GM23248 (cell line): ENCODE measurements around the gene LIN28A. TPM values are rescaled to one million over a fixed set of nuclear protein-coding genes. Genes with fewer than 3 reads are reported as not detected.

Source experiments
- DNase-seq: peaks from one replicate; pipeline ENCODE4 v3.0.0-alpha.2; 2015
- H2AFZ ChIP-seq: fragments of 200-600 bp; sonication (generic); 2 replicates; pipeline ENCODE4 v1.6.1; 2016; ENCODE audit warnings: antibody characterized with exemption
- H3F3A ChIP-seq: fragments of 200-600 bp; sonication (generic); 2 replicates; pipeline ENCODE4 v1.6.1; 2016; ENCODE audit warnings: mild to moderate bottlenecking, antibody characterized with exemption, mixed run types; ENCODE audit not compliant: insufficient read depth
- H3K27ac ChIP-seq: fragments of 200-600 bp; sonication (generic); 2 replicates; pipeline ENCODE4 v1.5.1; 2016; ENCODE audit warnings: mild to moderate bottlenecking
- H3K27me3 ChIP-seq: fragments of 200-600 bp; sonication (generic); replicated peaks from 2 replicates; pipeline ENCODE4 v1.6.1; 2016; ENCODE audit warnings: mild to moderate bottlenecking; ENCODE audit not compliant: insufficient read depth
- H3K36me3 ChIP-seq: fragments of 200-600 bp; sonication (generic); 2 replicates; pipeline ENCODE4 v1.6.1; 2016; ENCODE audit warnings: low read depth, mild to moderate bottlenecking
- H3K4me1 ChIP-seq: fragments of 200-600 bp; sonication (generic); 2 replicates; pipeline ENCODE4 v1.6.1; 2016; ENCODE audit warnings: mild to moderate bottlenecking; ENCODE audit not compliant: insufficient read depth
- H3K4me2 ChIP-seq: fragments of 200-600 bp; sonication (generic); one replicate; pipeline ENCODE4 v1.6.1; 2016; ENCODE audit warnings: mild to moderate bottlenecking; ENCODE audit not compliant: unreplicated experiment
- H3K4me3 ChIP-seq: fragments of 200-600 bp; sonication (generic); 2 replicates; pipeline ENCODE4 v1.5.1; 2016; ENCODE audit warnings: mild to moderate bottlenecking
- H3K79me2 ChIP-seq: fragments of 200-600 bp; sonication (generic); 2 replicates; pipeline ENCODE4 v1.6.1; 2016; ENCODE audit warnings: mild to moderate bottlenecking; ENCODE audit not compliant: insufficient read depth
- H3K9ac ChIP-seq: fragments of 200-600 bp; sonication (generic); 2 replicates; pipeline ENCODE4 v1.6.1; 2016; ENCODE audit warnings: mild to moderate bottlenecking
- H3K9me2 ChIP-seq: fragments of 200-600 bp; sonication (generic); 2 replicates; pipeline ENCODE4 v1.6.1; 2016; ENCODE audit warnings: mixed run types, mild to moderate bottlenecking, moderate library complexity; ENCODE audit not compliant: insufficient read depth
- H3K9me3 ChIP-seq: fragments of 200-600 bp; sonication (generic); one replicate; pipeline ENCODE4 v1.6.1; 2017; ENCODE audit warnings: low read depth
- H4K20me1 ChIP-seq: fragments of 200-600 bp; sonication (generic); 2 replicates; pipeline ENCODE4 v1.6.0; 2016; ENCODE audit not compliant: insufficient read depth
- EZH2 ChIP-seq: fragments of 200-600 bp; sonication (generic); IDR thresholded peaks from 2 replicates; pipeline ENCODE4 v1.6.1; 2018; ENCODE audit warnings: antibody characterized with exemption, mild to moderate bottlenecking; ENCODE audit not compliant: insufficient read depth, poor library complexity, severe bottlenecking
- EZH2phosphoT487 ChIP-seq: fragments of 200-600 bp; sonication (generic); IDR thresholded peaks from 2 replicates; pipeline ENCODE4 v1.6.1; 2018; ENCODE audit warnings: antibody characterized with exemption, moderate library complexity, mild to moderate bottlenecking, low read depth; ENCODE audit not compliant: insufficient read depth
- WGBS, 2 experiments: methylation state at CpG; one replicate each; pipeline ENCODE4 v1.1.6; 2015 to 2017; ENCODE audit warnings: low lambda C conversion rate in 2 of 2, low coverage in 1 of 2; ENCODE audit errors: missing lambda C conversion rate in 2 of 2; 5-methylcytosine and 5-hydroxymethylcytosine counted together
- in situ Hi-C: fragments of 300-500 bp; cut with MboI; formaldehyde crosslinking; loops from 2 replicates; pipeline ENCODE4 v1.15.0; 2020
- polyA plus RNA-seq: library from polyadenylated mRNA; unstranded; fragments of >200 nt; fragmentation: Nextera tagmentation; extraction: Ambion mirVana; gene quantifications from 2 replicates; pipeline ENCODE4 v1.2.1, GENCODE V29; 2016
- total RNA-seq: library from RNA; depleted of rRNA; stranded (reverse); fragments of >200 nt; shearing (Covaris generic); gene quantifications from 2 replicates; pipeline ENCODE4 v1.2.3, GENCODE V29; 2014; rRNA removed

LIN28A gene, protein sequence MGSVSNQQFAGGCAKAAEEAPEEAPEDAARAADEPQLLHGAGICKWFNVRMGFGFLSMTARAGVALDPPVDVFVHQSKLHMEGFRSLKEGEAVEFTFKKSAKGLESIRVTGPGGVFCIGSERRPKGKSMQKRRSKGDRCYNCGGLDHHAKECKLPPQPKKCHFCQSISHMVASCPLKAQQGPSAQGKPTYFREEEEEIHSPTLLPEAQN
- total RNA-seq (not detected in 2 replicates), polyA plus RNA-seq (0.14 and 0.15 TPM in 2 replicates)

DNA sequence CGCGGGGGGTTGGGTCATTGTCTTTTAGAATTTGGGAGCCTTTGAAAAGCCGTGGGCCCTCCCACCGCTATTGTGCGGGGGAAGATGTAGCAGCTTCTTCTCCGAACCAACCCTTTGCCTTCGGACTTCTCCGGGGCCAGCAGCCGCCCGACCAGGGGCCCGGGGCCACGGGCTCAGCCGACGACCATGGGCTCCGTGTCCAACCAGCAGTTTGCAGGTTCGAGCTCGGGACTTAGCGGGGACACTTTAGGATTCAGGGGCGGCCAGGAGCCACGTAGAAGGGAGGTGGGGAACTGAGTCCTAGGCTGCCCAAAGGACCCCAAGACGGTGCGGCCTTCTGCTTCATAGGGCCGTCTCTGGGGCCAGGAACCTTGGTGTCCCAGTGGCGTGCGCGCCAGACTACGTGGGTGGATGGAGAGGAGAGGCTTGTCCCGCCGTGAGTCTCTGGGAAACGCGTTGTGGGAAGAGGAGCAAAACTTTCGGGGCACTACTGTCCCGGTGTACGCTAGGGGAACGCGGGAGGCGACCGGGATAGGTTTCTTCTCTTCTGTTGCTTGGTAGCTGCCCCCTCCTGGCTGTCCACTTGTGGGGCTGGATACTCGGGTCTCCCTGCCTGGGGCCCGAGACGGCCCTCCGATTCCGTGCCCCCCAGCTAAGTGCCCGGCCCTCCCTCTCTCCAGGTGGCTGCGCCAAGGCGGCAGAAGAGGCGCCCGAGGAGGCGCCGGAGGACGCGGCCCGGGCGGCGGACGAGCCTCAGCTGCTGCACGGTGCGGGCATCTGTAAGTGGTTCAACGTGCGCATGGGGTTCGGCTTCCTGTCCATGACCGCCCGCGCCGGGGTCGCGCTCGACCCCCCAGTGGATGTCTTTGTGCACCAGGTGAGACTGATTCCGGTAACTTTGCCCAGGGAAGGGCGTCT lies at the start of gene LIN28A:
Gene LIN28A (plus strand): TSS at position 112 of the 918 bp plus-strand sequence. CDS start 75 bp downstream, at position 187.
- no peak within 1 kb of the TSS for H3K4me3 ChIP-seq
- no peak within 1 kb of the TSS for H3K9ac ChIP-seq
- no peaks in the 10 kb centered on the region for H3K79me2 ChIP-seq
- no peak within 1 kb of the TSS for H2AFZ ChIP-seq
- H3K9me3 ChIP-seq: no peaks in the 10 kb centered on the region
- H3K9me2 ChIP-seq: no peaks in the 10 kb centered on the region
- H3F3A ChIP-seq: no peaks in the 10 kb centered on the region
- no peaks in the 10 kb centered on the region for H3K36me3 ChIP-seq
- no peak within 1 kb of the TSS for H3K4me2 ChIP-seq
- WGBS, 2 experiments: 3 to 5% methylated on average over 47 to 69 of the region's 70 CpGs
- H3K27me3 ChIP-seq: peaks cover 63% of the 10 kb centered on the region
- DNase-seq: no peak
- H3K27ac ChIP-seq: no peak within 1 kb of the TSS
- H3K4me1 ChIP-seq: peaks cover 6% of the 10 kb centered on the region; the same call in 1 of the 2 replicates
- TF ChIP-seq EZH2phosphoT487 (0 out of 2 replicates have a peak, but pooled peaks have one; percentile 53), EZH2 (no peak)
- in situ Hi-C loops: no loop called here
- no peaks in the 10 kb centered on the region for H4K20me1 ChIP-seq

DNA sequence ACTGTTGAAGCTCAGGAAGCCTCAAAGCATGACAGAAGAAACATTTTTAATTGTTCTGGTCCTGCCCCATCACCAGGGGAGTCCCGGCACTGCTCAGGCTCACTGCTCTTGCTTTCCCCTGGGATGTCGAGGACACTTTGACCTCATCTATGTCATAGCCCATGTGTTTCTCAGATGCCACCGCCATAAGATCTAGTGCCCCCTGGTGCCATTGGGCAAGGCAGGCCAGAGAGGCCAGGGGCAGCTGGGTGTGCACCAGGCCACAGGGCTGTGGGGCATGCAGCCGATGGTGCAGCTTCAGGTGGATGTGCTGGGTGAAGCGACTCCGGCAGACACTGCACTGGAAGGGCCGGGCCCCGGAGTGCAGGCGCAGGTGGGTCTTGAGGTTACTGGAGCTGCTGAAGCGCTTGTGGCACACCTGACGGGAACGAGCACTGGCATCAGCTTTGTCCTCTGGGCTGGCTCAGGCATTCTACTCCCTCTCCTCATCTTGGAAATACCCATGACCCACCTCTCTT lies 49.0 kb upstream of the LIN28A start:
- Histone ChIP-seq H3K79me2 (no peaks in the 10 kb centered on the region), H3K27me3 (peaks cover 46% of the 10 kb centered on the region), H4K20me1 (no peaks in the 10 kb centered on the region), H3K9me2 (no peaks in the 10 kb centered on the region), H3K27ac (no peak overlapping the region), H3K4me1 (0 out of 2 replicates have a peak, but pooled peaks cover 7% of the 10 kb centered on the region), H3F3A (no peaks in the 10 kb centered on the region), H3K36me3 (no peaks in the 10 kb centered on the region), H2AFZ (no peak overlapping the region), H3K4me2 (no peak overlapping the region), H3K9ac (no peak overlapping the region), H3K9me3 (no peaks in the 10 kb centered on the region), H3K4me3 (no peak overlapping the region)
- no peak for TF ChIP-seq EZH2
- no peak for TF ChIP-seq EZH2phosphoT487
- in situ Hi-C loops: no loop called here
- 79 to 80% methylated on average over 12 of the region's 12 CpGs for WGBS, 2 experiments
- no peak for DNase-seq

DNA sequence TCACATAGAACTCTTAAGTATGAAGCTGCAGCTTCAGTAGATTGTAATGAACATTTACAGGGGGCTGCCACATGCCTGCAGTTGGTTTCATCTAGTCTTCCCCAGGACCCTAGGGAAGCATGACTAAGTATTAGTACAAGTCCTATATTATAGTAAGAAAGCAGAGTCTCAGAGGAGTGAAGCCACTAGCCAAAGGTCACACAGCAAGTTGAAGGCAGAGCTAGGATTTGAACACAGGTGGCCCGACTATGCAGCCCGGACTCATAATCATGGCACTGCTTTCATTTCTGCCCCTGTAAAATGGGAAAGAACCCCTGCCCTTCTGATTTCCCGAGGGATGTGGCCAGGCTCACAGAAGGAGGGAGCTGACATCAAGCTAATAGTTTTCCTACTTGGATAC lies 48.3 kb upstream of the LIN28A start:
- Histone ChIP-seq H4K20me1 (no peaks in the 10 kb centered on the region), H3K4me3 (no peak overlapping the region), H3K79me2 (no peaks in the 10 kb centered on the region), H3K9me3 (no peaks in the 10 kb centered on the region), H3K4me1 (0 out of 2 replicates have a peak, but pooled peaks cover 7% of the 10 kb centered on the region), H3F3A (no peaks in the 10 kb centered on the region), H3K27ac (no peak overlapping the region), H3K36me3 (no peaks in the 10 kb centered on the region), H3K9me2 (no peaks in the 10 kb centered on the region), H3K27me3 (peaks cover 46% of the 10 kb centered on the region), H2AFZ (no peak overlapping the region), H3K4me2 (no peak overlapping the region), H3K9ac (no peak overlapping the region)
- DNase-seq: no peak
- in situ Hi-C loops: no loop called here
- 73 to 76% methylated on average over 3 of the region's 3 CpGs for WGBS, 2 experiments
- TF ChIP-seq EZH2phosphoT487 (no peak), EZH2 (no peak)
